NCI-H2081 treated with DMSO at 0.1 percent for 48 hours (cell line): ENCODE data around the gene RO60.
"Not testable (repeated sequence)": the region's sequence is repeated elsewhere in the genome, so short reads cannot be mapped to it uniquely, and the experiment has no call there.

ENCODE experiments used
- DNase-seq: peaks from one replicate; lab custom pipeline; 2025; lab: John Stamatoyannopoulos, UW

RO60 gene

GRCh38 chr1:193059282-193060114 lies at the start of gene RO60, which contains the start of gene UCHL5:
TSS of gene RO60 (plus strand) at chr1:193059612. CDS start at chr1:193069055, 9,443 bp downstream.
TSS of gene UCHL5 (minus strand) at chr1:193059360. CDS start at chr1:193059260, 100 bp downstream.
- peak; percentile 97 for DNase-seq

DNA sequence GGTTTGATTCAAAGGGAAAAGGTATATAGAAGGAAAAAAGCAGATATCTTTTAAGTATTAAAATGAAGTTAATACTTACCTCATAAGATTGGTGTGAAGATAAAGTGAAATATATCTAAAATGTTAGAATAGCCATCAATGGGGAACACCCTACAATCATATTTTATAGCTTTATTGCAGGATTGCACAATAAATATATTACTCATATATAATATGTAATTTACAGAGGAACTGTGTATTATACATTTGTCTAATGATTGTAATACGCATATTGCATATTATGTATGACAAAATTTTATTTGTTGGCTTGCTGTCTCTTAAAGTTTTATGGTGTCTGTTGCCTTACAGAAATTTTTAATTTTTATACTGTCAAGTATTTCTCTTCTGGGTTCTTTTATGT lies 48.0 kb upstream of the RO60 start:
- DNase-seq = no peak

GRCh38 chr1:193013005-193013404 lies 46.4 kb upstream of the RO60 start:
- no peak for DNase-seq

DNA sequence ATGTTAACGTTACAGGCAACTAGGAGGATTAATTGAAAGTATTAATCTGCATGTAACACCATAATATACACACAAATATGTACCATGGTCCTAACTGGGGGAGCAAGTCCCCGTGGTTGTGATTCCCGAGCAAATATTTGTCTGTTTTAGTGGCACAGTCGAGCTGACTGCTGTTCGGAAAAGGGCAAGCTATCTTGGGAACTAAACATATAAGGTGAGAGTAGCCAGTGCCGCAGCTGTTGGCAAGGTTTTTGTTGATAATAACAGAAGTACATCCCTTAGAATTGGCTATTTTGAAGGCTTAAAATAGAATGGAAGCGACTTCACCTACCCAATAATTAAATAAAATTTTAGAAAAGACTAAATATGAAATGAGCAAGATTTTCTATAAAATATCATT lies 45.7 kb upstream of the RO60 start:
- DNase-seq = no peak

DNA sequence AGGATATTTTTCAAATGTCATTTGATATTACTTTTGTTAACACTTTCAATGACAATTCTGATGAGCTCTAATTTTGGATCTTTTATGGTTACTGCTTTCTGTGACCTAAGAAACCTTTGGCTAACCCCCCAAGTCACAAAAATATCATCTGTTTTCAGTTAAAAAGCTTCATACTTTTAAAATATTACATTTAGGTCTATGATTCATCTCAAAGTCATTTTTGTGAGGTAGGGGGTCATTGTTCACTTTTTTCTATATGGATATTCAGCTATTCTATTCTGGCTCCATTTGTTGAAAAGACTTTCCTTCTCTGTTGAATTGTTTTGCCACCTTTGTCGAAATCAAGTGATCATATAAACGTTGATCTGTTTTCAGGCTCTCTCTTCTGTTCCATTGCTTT lies 45.0 kb upstream of the RO60 start:
- DNase-seq = no peak

GRCh38 chr1:193016788-193017187 lies 42.6 kb upstream of the RO60 start:
- no peak for DNase-seq

DNA sequence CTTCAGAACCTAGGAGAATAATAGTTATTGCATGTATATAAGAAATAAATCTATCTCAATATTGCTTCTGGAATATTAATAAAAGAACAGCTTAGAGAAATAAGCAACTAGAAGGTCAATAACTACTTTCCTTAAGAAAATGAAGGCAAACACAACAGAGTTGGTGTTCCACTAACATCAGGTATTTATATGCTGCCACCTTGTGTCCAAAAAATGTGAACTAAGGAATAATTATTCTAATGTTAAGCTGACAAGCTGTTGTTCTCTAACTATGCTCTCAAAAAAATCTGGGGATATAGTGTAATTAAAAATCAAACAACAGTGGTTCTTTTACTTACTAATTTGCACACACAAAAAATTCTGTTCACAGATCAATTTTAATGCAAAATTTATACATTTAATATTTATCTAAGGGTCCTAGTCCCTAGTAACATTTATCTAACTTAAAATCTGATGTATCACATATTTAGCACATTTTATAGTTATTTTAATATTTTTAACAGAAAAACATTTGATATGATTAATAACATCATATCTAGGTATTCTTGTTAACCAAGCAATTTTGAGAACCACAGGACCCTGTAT lies 39.9 kb upstream of the RO60 start:
- DNase-seq = no peak

DNA sequence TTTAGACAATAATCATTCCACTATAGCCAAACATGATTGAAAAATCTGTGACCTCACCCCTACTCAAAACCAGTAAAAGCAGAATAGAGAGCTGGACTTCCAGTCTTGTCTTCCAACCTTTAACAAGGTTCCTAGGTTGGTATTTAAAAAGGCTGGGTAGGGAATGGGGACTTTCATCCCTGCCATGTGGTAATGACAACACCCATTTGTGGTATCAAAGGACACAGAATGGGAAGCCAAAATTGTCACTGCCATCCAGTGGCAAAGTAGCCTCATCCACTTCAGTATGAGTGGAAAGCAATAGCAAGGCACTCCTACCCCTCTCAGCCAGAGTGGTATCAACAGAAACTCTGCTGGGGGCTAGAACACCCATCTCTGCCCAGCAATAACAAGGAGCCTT lies 34.2 kb upstream of the RO60 start:
- DNase-seq = no peak

GRCh38 chr1:193030280-193030679 lies 29.1 kb upstream of the RO60 start:
- no peak for DNase-seq

GRCh38 chr1:193031431-193031830 lies 28.0 kb upstream of the RO60 start:
- no peak for DNase-seq

DNA sequence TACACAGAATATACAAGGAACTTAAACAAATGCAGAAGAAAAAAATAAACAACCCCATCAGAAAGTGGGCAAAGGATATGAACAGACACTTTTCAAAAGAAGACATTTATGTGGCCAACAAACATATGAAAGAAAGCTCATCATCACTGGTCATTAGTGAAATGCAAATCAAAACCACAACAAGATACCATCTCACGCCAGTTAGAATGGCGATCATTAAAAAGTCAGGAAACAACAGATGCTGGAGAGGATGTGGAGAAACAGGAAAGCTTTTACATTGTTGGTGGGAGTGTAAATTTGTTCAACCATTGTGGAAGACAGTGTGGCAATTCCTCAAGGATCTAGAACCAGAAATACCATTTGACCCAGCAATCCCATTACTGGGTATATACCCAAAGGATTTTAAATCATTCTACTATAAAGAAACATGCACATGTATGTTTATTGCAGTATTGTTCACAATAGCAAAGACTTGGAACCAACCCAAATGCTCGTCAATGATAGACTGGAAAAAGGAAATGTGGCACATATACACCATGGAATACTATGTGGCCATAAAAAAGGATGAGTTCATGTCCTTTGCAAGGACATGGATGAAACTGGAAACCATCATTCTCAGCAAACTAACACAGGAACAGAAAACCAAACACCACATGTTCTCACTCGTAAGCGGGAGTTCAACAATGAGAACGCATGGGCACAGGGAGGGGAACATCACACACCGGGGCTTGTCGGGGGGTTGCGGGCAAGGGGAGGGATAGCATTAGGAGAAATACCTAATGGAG lies 26.6 kb upstream of the RO60 start:
- not testable (repeated sequence) for DNase-seq

DNA sequence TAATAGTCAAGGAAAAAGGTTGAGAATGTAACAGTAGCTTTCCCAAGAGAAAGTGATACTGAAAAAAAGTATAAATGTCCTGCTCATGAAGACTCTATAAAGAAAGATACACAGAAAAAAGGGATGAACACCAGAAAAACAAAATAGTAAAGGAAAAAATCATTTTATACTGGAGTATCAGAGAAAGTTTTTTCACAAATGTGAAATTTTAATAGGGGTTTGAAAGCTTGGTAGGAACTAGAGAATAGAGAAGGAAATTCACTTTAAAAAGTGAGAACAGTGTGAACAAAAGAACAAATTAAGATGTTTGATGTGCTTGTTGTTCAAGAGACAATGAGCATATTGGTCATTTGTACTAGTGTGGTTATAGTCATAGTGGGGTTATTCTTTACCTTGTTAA lies 25.8 kb upstream of the RO60 start:
- no peak for DNase-seq

- DNase-seq = no peak
These were observed 22.9 kb upstream of the RO60 start for GRCh38 chr1:193036337-193037047.

DNA sequence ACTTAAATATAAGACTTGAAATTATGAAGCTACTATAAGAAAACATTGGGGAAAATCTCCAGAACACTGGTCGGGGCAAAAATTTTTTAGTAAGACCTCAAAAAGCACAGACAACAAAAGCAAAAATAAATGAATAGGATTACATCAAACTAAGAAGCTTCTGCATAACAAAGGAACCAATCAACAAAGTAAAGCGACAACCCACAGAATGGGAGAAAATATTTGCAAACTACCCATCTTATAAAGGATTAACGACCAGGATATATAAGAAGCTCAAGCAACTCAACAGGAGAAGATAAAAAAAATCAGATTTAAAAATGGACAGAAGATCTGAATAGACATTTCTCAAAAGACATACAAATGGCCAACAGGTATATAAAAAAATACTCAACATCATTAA lies 19.4 kb upstream of the RO60 start:
- no peak for DNase-seq

DNA sequence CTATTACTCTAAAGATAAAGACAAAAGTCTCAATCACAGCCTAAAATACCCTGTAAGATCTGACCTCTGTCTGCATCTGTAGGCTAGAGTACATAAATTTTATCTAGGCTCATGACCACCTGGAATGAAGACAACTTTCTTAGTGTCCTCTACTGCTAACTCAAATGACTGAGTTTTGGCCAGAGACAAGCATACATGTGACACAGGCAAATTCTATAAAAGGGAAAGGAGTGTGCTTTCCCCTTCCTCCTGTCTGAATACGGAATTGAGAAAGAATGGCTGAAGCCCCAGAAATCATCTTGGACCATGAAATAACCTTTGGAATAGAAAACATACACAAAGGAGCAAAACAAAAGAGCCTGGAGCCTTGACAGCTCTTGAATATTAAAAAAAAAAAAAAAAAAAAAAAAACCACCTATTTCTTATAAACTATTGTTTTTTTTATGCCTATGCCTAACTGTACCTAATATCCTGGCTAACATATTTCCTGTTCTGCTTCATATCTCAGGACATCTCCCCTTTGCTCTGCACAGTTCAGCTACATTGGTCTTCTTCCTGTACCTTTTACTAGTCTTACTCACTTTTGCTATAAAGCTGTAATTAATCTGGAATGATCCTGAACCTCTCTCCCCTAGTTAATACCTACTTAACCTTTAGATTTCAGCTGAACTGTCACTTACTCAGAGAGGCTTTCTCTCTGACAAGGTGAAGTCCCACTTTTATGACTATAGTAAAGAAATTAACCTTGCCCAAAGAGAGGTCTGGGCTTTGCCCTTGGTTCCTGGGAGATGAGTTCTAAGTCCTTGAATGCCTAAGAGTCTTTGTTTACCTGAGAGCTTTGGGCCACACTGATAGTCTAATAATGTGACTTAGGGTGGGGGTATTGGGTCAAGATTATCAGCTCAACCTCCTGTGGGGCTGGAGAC lies 16.4 kb upstream of the RO60 start:
- DNase-seq = no peak

DNA sequence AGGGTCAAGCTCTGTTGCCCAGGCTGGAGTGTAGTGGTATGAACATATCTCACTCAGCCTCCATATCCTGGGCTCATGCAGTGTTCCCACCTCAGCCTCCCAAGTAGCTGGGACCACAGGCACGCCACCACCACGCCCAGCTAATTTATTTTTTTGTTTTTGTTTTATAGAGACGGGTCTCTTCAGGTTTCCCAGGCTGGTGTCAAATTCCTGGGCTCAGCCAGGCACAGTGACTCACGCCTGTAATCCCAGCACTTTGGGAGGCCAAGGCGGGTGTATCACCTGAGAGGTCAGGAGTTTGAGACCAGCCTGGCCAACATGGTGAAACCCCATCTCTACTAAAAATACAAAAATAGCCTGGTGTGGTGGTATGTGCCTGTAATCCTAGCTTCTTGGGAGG lies 10.5 kb upstream of the RO60 start:
- DNase-seq = not testable (repeated sequence)

- no peak for DNase-seq
These were observed 5.2 kb upstream of the RO60 start for GRCh38 chr1:193054169-193054675.

DNA sequence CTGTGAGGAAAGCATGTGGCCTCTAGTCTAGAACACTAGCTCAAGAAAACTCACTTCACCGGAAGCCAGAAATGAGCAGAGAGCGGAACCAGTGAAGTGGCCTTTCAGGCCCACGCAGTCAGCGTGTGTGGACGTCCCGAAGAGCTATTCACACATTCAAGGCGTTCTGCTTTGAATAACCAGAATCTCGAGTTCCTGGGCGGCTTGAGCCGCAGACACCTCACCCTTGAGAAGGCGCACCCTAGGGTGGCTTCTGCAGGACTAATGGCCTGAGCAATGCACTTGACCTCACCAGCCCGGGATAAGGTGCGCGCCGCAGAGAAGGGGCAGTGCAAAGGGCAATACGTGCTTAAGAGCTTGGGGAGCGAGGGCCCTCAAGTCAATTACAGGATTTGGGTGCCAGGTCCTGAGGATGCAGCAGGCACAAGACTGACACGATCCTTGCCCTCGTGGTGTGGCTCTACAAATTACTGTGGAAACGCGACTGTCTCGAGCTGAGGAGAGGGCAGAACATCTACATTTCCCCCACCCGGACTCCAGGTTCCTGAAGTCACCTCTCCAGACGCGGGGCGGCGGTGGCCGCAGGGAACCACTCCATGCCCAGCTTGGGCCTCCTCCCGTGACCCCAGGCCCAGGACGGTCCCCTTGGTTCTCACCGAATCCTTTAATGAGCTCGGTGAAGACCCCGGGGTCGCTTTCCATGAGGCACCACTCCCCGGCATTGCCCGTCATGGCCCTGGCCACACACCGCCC lies 707 bp upstream of the RO60 start:
- DNase-seq = no peak

- no peak for DNase-seq
These were observed 647 bp downstream of the RO60 start for GRCh38 chr1:193060115-193060403.

- DNase-seq = no peak
These were observed 994 bp downstream of the RO60 start for GRCh38 chr1:193060406-193060805.
